ENCODE measurements around the gene STXBP6. TPM values are rescaled to one million over a fixed set of nuclear protein-coding genes. Genes with fewer than 3 reads are reported as not detected.
"Not testable (repeated sequence)": the region's sequence is repeated elsewhere in the genome, so short reads cannot be mapped to it uniquely, and the experiment has no call there.

The STXBP6 gene
- total RNA-seq, 1 donor = not detected

DNA sequence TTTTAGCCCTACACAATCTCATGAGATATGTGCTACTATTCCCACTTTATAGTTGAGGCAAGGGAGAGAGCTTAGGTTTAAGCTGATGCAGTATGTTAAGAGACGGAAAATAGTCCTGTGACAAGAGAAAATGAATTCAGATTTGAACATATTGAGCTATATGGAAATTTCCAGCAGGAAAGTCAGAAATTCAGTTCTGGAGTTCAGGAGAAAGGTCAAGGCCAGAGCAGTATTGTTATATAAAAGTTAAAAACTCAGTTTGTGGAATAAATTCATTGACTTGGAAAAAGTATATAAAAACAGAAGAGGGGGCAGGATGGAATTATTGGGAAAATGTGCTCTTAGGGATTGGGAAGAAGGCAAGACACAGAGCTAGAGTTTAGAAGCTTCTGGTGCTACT lies 248.9 kb downstream of the STXBP6 start:
- H3K4me1 ChIP-seq (ENCODE audit: insufficient read depth, low read length) = no peaks in the 10 kb centered on the region
- H3K9me3 ChIP-seq (ENCODE audit: low read depth, low read length) = no peaks in the 10 kb centered on the region
- no peak overlapping the region for H3K4me3 ChIP-seq (ENCODE audit: low read length)
- no peaks in the 10 kb centered on the region for H3K27me3 ChIP-seq (ENCODE audit: insufficient read depth, low read length)

DNA sequence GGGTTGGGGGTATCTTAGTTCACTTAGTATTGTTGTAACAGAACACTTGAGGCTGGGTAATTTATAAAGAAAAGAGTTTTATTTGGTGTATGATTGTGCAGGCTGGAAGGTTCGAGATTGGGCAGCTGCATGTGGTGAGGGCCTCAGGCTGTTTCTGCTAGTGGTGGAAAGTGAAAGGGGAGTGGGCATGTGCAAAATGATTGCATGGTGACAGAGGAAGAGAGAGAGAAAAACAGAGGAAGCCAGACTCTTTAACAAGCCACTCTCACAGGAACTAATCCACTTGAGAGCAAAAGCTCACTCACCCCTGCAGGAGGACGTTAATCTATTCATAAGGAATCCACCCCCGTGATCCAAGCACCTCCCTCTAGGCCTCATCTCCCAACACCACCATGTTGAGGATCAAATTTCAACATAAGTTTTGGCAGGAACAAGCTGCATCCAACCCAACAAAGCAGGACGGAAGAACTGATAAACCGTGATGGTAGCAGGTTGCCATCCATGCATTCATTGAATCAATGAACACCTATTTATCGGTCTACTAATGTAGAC lies 251.0 kb downstream of the STXBP6 start:
- H3K4me3 ChIP-seq (ENCODE audit: low read length) = no peak overlapping the region
- no peaks in the 10 kb centered on the region for H3K9me3 ChIP-seq (ENCODE audit: low read depth, low read length)
- no peaks in the 10 kb centered on the region for H3K27me3 ChIP-seq (ENCODE audit: insufficient read depth, low read length)
- no peaks in the 10 kb centered on the region for H3K4me1 ChIP-seq (ENCODE audit: insufficient read depth, low read length)

DNA sequence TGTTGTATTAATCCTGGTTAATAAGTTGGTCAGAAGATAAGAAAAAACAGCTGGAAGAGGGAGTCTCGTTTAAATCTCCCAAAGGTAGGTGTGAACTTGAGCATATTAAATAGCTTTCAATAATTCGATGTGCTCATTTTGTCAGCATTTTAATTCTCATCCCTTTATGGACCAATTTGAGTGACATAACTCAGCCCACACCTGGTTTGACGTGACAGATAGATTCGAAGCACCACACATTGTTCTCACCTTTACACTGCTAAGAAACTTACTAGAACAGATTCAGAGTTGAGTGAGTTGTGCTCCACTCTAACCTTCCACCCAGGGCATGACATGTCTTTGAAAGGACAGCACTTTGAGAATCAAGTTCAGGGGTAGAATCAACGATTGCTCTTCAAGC lies 254.5 kb downstream of the STXBP6 start:
- Histone ChIP-seq H3K9me3 (ENCODE audit: low read depth, low read length) (no peaks in the 10 kb centered on the region), H3K4me1 (ENCODE audit: insufficient read depth, low read length) (no peaks in the 10 kb centered on the region), H3K4me3 (ENCODE audit: low read length) (no peak overlapping the region), H3K27me3 (ENCODE audit: insufficient read depth, low read length) (no peaks in the 10 kb centered on the region)

GRCh38 chr14:24794644-24795305 lies 255.2 kb downstream of the STXBP6 start:
- no peaks in the 10 kb centered on the region for H3K9me3 ChIP-seq (ENCODE audit: low read depth, low read length)
- H3K4me1 ChIP-seq (ENCODE audit: insufficient read depth, low read length) = no peaks in the 10 kb centered on the region
- no peaks in the 10 kb centered on the region for H3K27me3 ChIP-seq (ENCODE audit: insufficient read depth, low read length)
- no peak overlapping the region for H3K4me3 ChIP-seq (ENCODE audit: low read length)

DNA sequence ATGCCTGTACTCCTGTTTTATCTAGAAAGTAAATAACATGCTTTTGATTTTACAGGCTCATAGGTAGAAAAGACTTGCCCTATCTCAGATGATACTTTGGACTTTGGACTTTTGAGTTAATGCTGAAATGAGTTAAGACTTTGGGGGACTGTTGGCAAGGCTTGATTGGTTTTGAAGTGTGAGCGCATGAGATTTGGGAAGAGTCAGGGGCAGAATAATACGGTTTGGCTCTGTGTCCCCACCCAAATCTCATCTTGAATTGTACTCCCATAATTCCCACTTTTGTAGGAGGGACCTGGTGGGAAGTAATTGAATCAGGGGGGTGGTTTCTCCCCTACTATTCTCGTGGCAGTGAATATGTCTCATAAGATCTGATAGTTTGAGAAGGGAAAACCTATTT lies 259.8 kb downstream of the STXBP6 start:
- Histone ChIP-seq H3K4me3 (ENCODE audit: low read length) (no peak overlapping the region), H3K9me3 (ENCODE audit: low read depth, low read length) (no peaks in the 10 kb centered on the region), H3K4me1 (ENCODE audit: insufficient read depth, low read length) (no peaks in the 10 kb centered on the region), H3K27me3 (ENCODE audit: insufficient read depth, low read length) (no peaks in the 10 kb centered on the region)

- Histone ChIP-seq H3K4me3 (ENCODE audit: low read length) (no peak overlapping the region), H3K27me3 (ENCODE audit: insufficient read depth, low read length) (no peaks in the 10 kb centered on the region), H3K9me3 (ENCODE audit: low read depth, low read length) (no peaks in the 10 kb centered on the region), H3K4me1 (ENCODE audit: insufficient read depth, low read length) (no peaks in the 10 kb centered on the region)
Observed at GRCh38 chr14:24789378-24789884, 260.5 kb downstream of the STXBP6 start.

- no peak overlapping the region for H3K4me3 ChIP-seq (ENCODE audit: low read length)
- H3K4me1 ChIP-seq (ENCODE audit: insufficient read depth, low read length) = no peaks in the 10 kb centered on the region
- H3K9me3 ChIP-seq (ENCODE audit: low read depth, low read length) = no peaks in the 10 kb centered on the region
- no peaks in the 10 kb centered on the region for H3K27me3 ChIP-seq (ENCODE audit: insufficient read depth, low read length)
Observed at GRCh38 chr14:24785698-24786097, 264.2 kb downstream of the STXBP6 start.

GRCh38 chr14:24784981-24785380 lies 265.0 kb downstream of the STXBP6 start:
- no peaks in the 10 kb centered on the region for H3K27me3 ChIP-seq (ENCODE audit: insufficient read depth, low read length)
- H3K4me1 ChIP-seq (ENCODE audit: insufficient read depth, low read length) = no peaks in the 10 kb centered on the region
- H3K9me3 ChIP-seq (ENCODE audit: low read depth, low read length) = no peaks in the 10 kb centered on the region
- H3K4me3 ChIP-seq (ENCODE audit: low read length) = no peak overlapping the region

DNA sequence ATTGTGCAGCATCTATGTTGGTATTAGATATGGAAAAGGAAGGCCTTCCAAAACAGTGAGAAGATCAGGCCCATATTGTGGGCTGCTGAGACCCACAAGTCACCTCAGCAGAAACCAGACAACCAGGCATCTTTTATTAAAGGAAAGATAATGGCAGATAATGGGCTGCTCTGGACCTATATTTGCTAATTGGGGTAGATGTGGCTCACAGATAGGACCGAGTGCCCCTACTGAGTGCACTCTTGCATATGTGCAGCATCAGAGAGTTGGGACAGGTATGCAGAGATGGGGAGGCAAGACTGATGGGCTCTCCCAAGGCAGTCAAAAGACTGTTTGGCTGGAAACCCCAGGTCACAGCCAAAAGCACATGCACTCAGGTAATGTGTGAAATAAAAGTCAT lies 266.2 kb downstream of the STXBP6 start:
- H3K4me3 ChIP-seq (ENCODE audit: low read length) = no peak overlapping the region
- H3K4me1 ChIP-seq (ENCODE audit: insufficient read depth, low read length) = no peaks in the 10 kb centered on the region
- H3K9me3 ChIP-seq (ENCODE audit: low read depth, low read length) = no peaks in the 10 kb centered on the region
- no peaks in the 10 kb centered on the region for H3K27me3 ChIP-seq (ENCODE audit: insufficient read depth, low read length)

- H3K4me1 ChIP-seq (ENCODE audit: insufficient read depth, low read length) = no peaks in the 10 kb centered on the region
- H3K4me3 ChIP-seq (ENCODE audit: low read length) = no peak overlapping the region
- no peaks in the 10 kb centered on the region for H3K27me3 ChIP-seq (ENCODE audit: insufficient read depth, low read length)
- no peaks in the 10 kb centered on the region for H3K9me3 ChIP-seq (ENCODE audit: low read depth, low read length)
Observed at GRCh38 chr14:24780281-24780680, 269.7 kb downstream of the STXBP6 start.

DNA sequence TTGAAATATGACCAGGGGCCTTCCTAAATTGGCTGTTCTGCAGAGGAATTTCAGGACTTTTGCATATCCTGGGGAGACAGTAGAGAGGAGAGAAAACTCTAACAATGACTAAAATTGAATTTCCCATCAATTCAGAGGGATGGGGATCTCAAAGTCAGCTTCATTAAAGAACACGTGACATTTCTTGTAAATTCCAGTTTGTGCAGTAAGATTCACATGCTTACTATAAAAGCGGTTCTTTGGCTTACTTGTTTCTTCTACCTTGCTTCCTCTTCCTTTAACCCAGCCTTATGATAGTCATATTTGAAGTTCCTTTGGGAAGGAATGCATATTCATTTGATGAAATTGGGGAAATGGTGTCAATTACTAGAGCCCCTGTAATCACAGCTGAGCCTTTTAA lies 272.3 kb downstream of the STXBP6 start:
- Histone ChIP-seq H3K4me3 (ENCODE audit: low read length) (no peak overlapping the region), H3K4me1 (ENCODE audit: insufficient read depth, low read length) (no peaks in the 10 kb centered on the region), H3K27me3 (ENCODE audit: insufficient read depth, low read length) (no peaks in the 10 kb centered on the region), H3K9me3 (ENCODE audit: low read depth, low read length) (no peaks in the 10 kb centered on the region)

DNA sequence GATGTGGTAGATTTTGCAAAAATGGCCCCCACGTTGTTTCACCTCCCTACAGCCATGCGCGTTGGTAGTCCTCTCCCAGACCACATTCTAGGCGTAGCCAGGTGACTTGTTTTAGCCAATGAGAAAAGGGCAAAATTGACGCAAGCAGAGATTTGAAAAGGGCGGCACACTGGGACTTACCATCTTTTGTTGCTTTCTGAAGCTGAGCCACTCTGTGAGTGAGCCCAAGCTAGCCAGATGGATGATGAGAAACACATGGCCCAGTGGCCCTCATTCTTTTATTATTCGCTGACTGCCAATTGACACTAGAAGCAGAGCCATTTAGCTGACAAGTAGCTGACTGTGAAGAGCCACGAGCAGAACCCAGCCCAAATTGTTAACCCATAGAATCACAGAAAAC lies 274.0 kb downstream of the STXBP6 start:
- no peaks in the 10 kb centered on the region for H3K9me3 ChIP-seq (ENCODE audit: low read depth, low read length)
- no peaks in the 10 kb centered on the region for H3K27me3 ChIP-seq (ENCODE audit: insufficient read depth, low read length)
- H3K4me1 ChIP-seq (ENCODE audit: insufficient read depth, low read length) = no peaks in the 10 kb centered on the region
- no peak overlapping the region for H3K4me3 ChIP-seq (ENCODE audit: low read length)

DNA sequence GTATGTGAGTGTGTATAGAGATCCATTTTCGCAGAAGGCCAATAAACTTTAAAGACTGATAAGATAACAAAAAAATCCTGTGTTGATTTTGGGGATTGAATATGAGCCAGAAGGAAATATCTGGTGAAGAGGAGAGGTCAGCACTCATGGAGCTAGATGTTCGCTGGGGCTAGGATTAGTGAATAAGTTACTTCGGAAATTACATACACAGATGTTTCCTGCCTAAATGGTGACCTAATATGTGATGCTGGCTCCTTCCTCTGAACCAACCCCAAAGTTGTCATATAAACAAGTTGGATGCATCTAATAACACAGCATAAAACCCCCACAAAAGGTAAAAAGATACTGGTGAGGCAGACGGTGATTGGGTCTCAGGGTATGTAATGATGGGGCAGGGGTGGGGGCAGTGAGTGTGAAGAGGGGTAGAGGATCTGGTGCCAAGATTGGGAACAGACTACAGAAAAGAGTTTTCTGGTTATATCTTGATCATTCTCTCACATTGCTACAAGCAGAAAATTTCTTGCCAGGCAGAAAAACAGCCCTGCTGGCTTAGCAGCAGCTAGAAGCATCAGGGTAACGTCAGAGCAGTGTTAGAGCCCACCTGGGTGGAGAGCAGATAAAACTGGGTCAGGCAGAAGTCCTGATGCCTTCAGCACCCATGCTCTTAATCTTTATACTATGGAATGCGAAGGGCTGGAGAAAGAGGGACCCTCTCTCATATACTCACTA lies 275.6 kb downstream of the STXBP6 start:
- Histone ChIP-seq H3K4me1 (ENCODE audit: insufficient read depth, low read length) (no peaks in the 10 kb centered on the region), H3K4me3 (ENCODE audit: low read length) (no peak overlapping the region), H3K9me3 (ENCODE audit: low read depth, low read length) (no peaks in the 10 kb centered on the region), H3K27me3 (ENCODE audit: insufficient read depth, low read length) (no peaks in the 10 kb centered on the region)

DNA sequence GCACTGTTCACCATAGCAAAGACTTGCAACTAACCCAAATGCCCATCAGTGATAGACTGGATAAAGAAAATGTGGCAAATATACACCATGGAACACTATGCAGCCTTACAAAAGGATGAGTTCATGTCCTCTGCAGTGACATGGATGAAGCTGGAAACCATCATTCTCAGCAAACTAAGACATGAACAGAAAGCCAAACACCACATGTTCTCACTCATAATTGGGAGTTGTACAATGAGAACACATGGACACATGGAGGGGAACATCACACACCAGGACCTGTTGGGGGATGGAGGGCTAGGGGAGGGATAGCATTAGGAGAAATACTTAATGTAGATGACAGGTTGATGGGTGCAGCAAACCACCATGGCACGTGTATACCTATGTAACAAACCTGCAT lies 276.4 kb downstream of the STXBP6 start:
- H3K4me1 ChIP-seq (ENCODE audit: insufficient read depth, low read length); H3K9me3 ChIP-seq (ENCODE audit: low read depth, low read length); H3K27me3 ChIP-seq (ENCODE audit: insufficient read depth, low read length); H3K4me3 ChIP-seq (ENCODE audit: low read length): not testable (repeated sequence)

GRCh38 chr14:24766434-24766833 lies 283.5 kb downstream of the STXBP6 start:
- Histone ChIP-seq H3K9me3 (ENCODE audit: low read depth, low read length) (no peaks in the 10 kb centered on the region), H3K4me1 (ENCODE audit: insufficient read depth, low read length) (no peaks in the 10 kb centered on the region), H3K4me3 (ENCODE audit: low read length) (no peak overlapping the region), H3K27me3 (ENCODE audit: insufficient read depth, low read length) (no peaks in the 10 kb centered on the region)

- Histone ChIP-seq H3K27me3 (ENCODE audit: insufficient read depth, low read length) (peaks cover 3% of the 10 kb centered on the region), H3K4me1 (ENCODE audit: insufficient read depth, low read length) (no peaks in the 10 kb centered on the region), H3K9me3 (ENCODE audit: low read depth, low read length) (no peaks in the 10 kb centered on the region), H3K4me3 (ENCODE audit: low read length) (no peak overlapping the region)
Observed at GRCh38 chr14:24761141-24761540, 288.8 kb downstream of the STXBP6 start.
